GM15510 (cell line): ENCODE data around the gene GIMAP8.

Source experiments
- POLR2A ChIP-seq: IDR thresholded peaks from 3 replicates; pipeline ENCODE4 v1.6.1; 2011; ENCODE audit warnings: borderline replicate concordance; ENCODE audit not compliant: insufficient read length; ENCODE audit errors: extremely low read depth

Gene GIMAP8

GRCh38 chr7:150462413-150462812 lies 12.0 kb downstream of the GIMAP8 start:
- TF ChIP-seq POLR2A = no peak

- no peak for TF ChIP-seq POLR2A
Measured at GRCh38 chr7:150463461-150463860, 13.0 kb downstream of the GIMAP8 start.

GRCh38 chr7:150464962-150465361 lies 14.5 kb downstream of the GIMAP8 start:
- no peak for TF ChIP-seq POLR2A

GRCh38 chr7:150465414-150465813 lies 15.0 kb downstream of the GIMAP8 start:
- TF ChIP-seq POLR2A = no peak

GRCh38 chr7:150466477-150466876 lies 16.0 kb downstream of the GIMAP8 start:
- TF ChIP-seq POLR2A = no peak

- no peak for TF ChIP-seq POLR2A
Measured at GRCh38 chr7:150468241-150468640, 17.8 kb downstream of the GIMAP8 start.

- no peak for TF ChIP-seq POLR2A
Measured at GRCh38 chr7:150471886-150472285, 21.5 kb downstream of the GIMAP8 start.

GRCh38 chr7:150473902-150474301 lies 23.5 kb downstream of the GIMAP8 start:
- TF ChIP-seq POLR2A = no peak

GRCh38 chr7:150476285-150476684 lies 25.9 kb downstream of the GIMAP8 start:
- TF ChIP-seq POLR2A = no peak

- TF ChIP-seq POLR2A = no peak
Measured at GRCh38 chr7:150476819-150477631, 26.6 kb downstream of the GIMAP8 start.

GRCh38 chr7:150479023-150479716 lies 28.7 kb downstream of the GIMAP8 start:
- no peak for TF ChIP-seq POLR2A

- no peak for TF ChIP-seq POLR2A
Measured at GRCh38 chr7:150481186-150481920, 30.9 kb downstream of the GIMAP8 start.

GRCh38 chr7:150481922-150482321 lies 31.5 kb downstream of the GIMAP8 start:
- no peak for TF ChIP-seq POLR2A

GRCh38 chr7:150487625-150488024 lies 37.2 kb downstream of the GIMAP8 start:
- no peak for TF ChIP-seq POLR2A

- no peak for TF ChIP-seq POLR2A
Measured at GRCh38 chr7:150489782-150490181, 39.4 kb downstream of the GIMAP8 start.

GRCh38 chr7:150502519-150502918 lies 52.1 kb downstream of the GIMAP8 start:
- no peak for TF ChIP-seq POLR2A

GRCh38 chr7:150503155-150503554 lies 52.7 kb downstream of the GIMAP8 start:
- TF ChIP-seq POLR2A = no peak
